ENCODE measurements around the gene MAML1.

- TF ChIP-seq, protein P1, sequence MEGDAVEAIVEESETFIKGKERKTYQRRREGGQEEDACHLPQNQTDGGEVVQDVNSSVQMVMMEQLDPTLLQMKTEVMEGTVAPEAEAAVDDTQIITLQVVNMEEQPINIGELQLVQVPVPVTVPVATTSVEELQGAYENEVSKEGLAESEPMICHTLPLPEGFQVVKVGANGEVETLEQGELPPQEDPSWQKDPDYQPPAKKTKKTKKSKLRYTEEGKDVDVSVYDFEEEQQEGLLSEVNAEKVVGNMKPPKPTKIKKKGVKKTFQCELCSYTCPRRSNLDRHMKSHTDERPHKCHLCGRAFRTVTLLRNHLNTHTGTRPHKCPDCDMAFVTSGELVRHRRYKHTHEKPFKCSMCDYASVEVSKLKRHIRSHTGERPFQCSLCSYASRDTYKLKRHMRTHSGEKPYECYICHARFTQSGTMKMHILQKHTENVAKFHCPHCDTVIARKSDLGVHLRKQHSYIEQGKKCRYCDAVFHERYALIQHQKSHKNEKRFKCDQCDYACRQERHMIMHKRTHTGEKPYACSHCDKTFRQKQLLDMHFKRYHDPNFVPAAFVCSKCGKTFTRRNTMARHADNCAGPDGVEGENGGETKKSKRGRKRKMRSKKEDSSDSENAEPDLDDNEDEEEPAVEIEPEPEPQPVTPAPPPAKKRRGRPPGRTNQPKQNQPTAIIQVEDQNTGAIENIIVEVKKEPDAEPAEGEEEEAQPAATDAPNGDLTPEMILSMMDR (IDR thresholded peaks at IDR 0.05): no peak
- TF ChIP-seq POLR2A (IDR thresholded peaks at IDR 0.05): no peak
These were observed 55.7 kb downstream of the MAML1 start for GRCh38 chr5:179788193-179788854.

Data from gastroesophageal sphincter (tissue), 3 donors.